ENCODE measurements around the gene ELANE.
"Not testable (repeated sequence)": the region's sequence is repeated elsewhere in the genome, so short reads cannot be mapped to it uniquely, and the experiment has no call there.

Gene ELANE

GRCh38 chr19:843180-843835, 8.8 kb upstream of the ELANE start:
- no peak for DNase-seq

GRCh38 chr19:843836-844545, 8.1 kb upstream of the ELANE start:
- peak; percentile 33 for DNase-seq

GRCh38 chr19:844546-844971, 7.5 kb upstream of the ELANE start:
- no peak for DNase-seq

GRCh38 chr19:845707-846521, 6.2 kb upstream of the ELANE start:
- no peak for DNase-seq

GRCh38 chr19:848386-848921, 3.6 kb upstream of the ELANE start:
- DNase-seq = no peak

- not testable (repeated sequence) for DNase-seq
Measured at GRCh38 chr19:849195-849594, 2.9 kb upstream of the ELANE start.

- no peak for DNase-seq
Measured at GRCh38 chr19:850221-850978, 1.7 kb upstream of the ELANE start.

GRCh38 chr19:850979-851335, 1.1 kb upstream of the ELANE start:
- DNase-seq = no peak

- DNase-seq = no peak
Measured at GRCh38 chr19:853014-853585, 997 bp downstream of the ELANE start.

- DNase-seq = not testable (repeated sequence)
Measured at GRCh38 chr19:853614-854220, 1.6 kb downstream of the ELANE start.

GRCh38 chr19:854549-854948, 2.4 kb downstream of the ELANE start:
- no peak for DNase-seq

- DNase-seq = no peak
Measured at GRCh38 chr19:855142-855541, 3.0 kb downstream of the ELANE start.

- no peak for DNase-seq
Measured at GRCh38 chr19:855566-856120, 3.5 kb downstream of the ELANE start.

- no peak for DNase-seq
Measured at GRCh38 chr19:858284-858683, 6.2 kb downstream of the ELANE start.

GRCh38 chr19:858868-859843, 7.1 kb downstream of the ELANE start, which contains the start of gene CFD:
Gene CFD, plus strand, starts transcription at chr19:859664. Its CDS starts 26 bp downstream, at chr19:859690.
- no peak for DNase-seq

- no peak for DNase-seq
Measured at GRCh38 chr19:861141-861755, 9.1 kb downstream of the ELANE start.

- no peak for DNase-seq
Measured at GRCh38 chr19:861756-862580, 9.9 kb downstream of the ELANE start.

GRCh38 chr19:862581-863314, 10.6 kb downstream of the ELANE start:
- no peak for DNase-seq

Data from NCI-H2171 (cell line).